Osteocyte (in vitro differentiated cells): ENCODE results near the gene LIMD2. TPM values are rescaled to one million over a fixed set of nuclear protein-coding genes. Genes with fewer than 3 reads are reported as not detected.

Experiments
- DNase-seq: peaks from one replicate; pipeline ENCODE4 v3.0.0; 2021; ENCODE audit warnings: mixed read lengths; ENCODE audit not compliant: unreplicated experiment; ENCODE audit errors: extremely low spot score
- H3K27ac Mint-ChIP-seq: one replicate; pipeline ENCODE4 v1.8.0; 2021; ENCODE audit warnings: mild to moderate bottlenecking, mixed read lengths; ENCODE audit not compliant: unreplicated experiment
- H3K27me3 Mint-ChIP-seq: one replicate; pipeline ENCODE4 v1.8.0; 2021; ENCODE audit warnings: mixed read lengths; ENCODE audit not compliant: unreplicated experiment
- H3K36me3 Mint-ChIP-seq: one replicate; pipeline ENCODE4 v1.8.0; 2021; ENCODE audit warnings: mixed read lengths; ENCODE audit not compliant: unreplicated experiment
- H3K4me1 Mint-ChIP-seq: one replicate; pipeline ENCODE4 v1.8.0; 2021; ENCODE audit warnings: mixed read lengths; ENCODE audit not compliant: unreplicated experiment
- H3K4me3 Mint-ChIP-seq: one replicate; pipeline ENCODE4 v1.8.0; 2021; ENCODE audit warnings: mild to moderate bottlenecking, moderate library complexity, mixed read lengths; ENCODE audit not compliant: unreplicated experiment
- H3K9me3 Mint-ChIP-seq: one replicate; pipeline ENCODE4 v1.8.0; 2021; ENCODE audit warnings: mixed read lengths; ENCODE audit not compliant: unreplicated experiment
- total RNA-seq: library from RNA; stranded (reverse); gene quantifications from 2 replicates; pipeline ENCODE4 v1.2.1, GENCODE V29; 2021
- TF ChIP-seq, protein P1 (sequence below): fragments of 200-600 bp; sonication (generic); IDR thresholded peaks from 2 replicates; pipeline ENCODE4 v1.5.0; 2021; ENCODE audit warnings: antibody characterized with exemption, mild to moderate bottlenecking, moderate library complexity

Gene LIMD2
- total RNA-seq, 1 donor from 2014 or later = 52.6 TPM

DNA sequence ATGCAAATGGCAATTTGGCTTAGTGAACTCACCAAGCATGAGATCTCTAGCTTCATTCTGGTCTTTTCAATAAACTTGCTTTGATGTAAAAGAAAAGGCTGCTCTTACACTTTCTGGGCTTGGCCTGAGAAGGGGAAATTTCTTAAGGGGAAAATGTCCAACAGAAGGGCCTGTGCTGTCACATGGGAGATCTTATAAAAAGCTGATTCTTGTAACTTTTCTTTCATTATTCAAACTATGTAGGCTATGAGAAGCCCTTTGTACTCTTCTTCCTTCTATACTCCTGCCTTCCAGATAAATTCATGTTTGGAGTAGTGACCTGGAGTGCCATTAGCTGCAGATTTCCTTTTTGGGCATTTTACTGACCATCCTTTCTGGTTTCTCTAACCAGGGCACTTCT is 16.9 kb downstream of the LIMD2 start:
- Mint-ChIP-seq H3K36me3 (peaks cover 21% of the 10 kb centered on the region), H3K9me3 (no peaks in the 10 kb centered on the region), H3K27ac (no peak overlapping the region), H3K4me1 (peaks cover 13% of the 10 kb centered on the region), H3K4me3 (no peak overlapping the region), H3K27me3 (no peaks in the 10 kb centered on the region)
- TF ChIP-seq, protein P1, sequence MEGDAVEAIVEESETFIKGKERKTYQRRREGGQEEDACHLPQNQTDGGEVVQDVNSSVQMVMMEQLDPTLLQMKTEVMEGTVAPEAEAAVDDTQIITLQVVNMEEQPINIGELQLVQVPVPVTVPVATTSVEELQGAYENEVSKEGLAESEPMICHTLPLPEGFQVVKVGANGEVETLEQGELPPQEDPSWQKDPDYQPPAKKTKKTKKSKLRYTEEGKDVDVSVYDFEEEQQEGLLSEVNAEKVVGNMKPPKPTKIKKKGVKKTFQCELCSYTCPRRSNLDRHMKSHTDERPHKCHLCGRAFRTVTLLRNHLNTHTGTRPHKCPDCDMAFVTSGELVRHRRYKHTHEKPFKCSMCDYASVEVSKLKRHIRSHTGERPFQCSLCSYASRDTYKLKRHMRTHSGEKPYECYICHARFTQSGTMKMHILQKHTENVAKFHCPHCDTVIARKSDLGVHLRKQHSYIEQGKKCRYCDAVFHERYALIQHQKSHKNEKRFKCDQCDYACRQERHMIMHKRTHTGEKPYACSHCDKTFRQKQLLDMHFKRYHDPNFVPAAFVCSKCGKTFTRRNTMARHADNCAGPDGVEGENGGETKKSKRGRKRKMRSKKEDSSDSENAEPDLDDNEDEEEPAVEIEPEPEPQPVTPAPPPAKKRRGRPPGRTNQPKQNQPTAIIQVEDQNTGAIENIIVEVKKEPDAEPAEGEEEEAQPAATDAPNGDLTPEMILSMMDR = no peak
- no peak for DNase-seq

GRCh38 chr17:63682441-63682840 is 17.5 kb downstream of the LIMD2 start:
- Mint-ChIP-seq H3K9me3 (no peaks in the 10 kb centered on the region), H3K4me1 (peaks cover 13% of the 10 kb centered on the region), H3K4me3 (no peak overlapping the region), H3K27ac (no peak overlapping the region), H3K36me3 (peaks cover 23% of the 10 kb centered on the region), H3K27me3 (no peaks in the 10 kb centered on the region)
- DNase-seq = no peak
- TF ChIP-seq, protein P1 = no peak

DNA sequence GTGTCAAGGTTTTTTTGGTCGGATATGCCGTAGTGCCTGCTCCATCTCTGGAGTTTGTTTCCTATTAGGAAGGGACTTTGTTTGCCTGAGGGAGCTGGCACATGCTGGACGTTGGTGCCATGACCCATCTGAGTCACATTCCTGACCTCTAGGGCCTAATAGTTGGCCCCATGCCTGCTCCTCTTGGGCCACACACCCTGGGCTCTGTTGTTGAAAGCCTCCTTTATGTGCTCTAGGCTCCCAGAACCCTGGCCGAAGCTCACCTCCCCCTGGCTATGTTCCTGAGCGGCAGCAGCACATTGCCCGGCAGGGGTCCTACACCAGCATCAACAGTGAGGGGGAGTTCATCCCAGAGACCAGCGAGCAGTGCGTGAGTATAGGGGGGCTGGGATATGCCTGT is 18.4 kb downstream of the LIMD2 start:
- H3K9me3 Mint-ChIP-seq = no peaks in the 10 kb centered on the region
- H3K36me3 Mint-ChIP-seq = peaks cover 25% of the 10 kb centered on the region
- H3K27me3 Mint-ChIP-seq = no peaks in the 10 kb centered on the region
- TF ChIP-seq, protein P1 = no peak
- DNase-seq = no peak
- no peak overlapping the region for H3K27ac Mint-ChIP-seq
- H3K4me3 Mint-ChIP-seq = no peak overlapping the region
- peaks cover 15% of the 10 kb centered on the region for H3K4me1 Mint-ChIP-seq

DNA sequence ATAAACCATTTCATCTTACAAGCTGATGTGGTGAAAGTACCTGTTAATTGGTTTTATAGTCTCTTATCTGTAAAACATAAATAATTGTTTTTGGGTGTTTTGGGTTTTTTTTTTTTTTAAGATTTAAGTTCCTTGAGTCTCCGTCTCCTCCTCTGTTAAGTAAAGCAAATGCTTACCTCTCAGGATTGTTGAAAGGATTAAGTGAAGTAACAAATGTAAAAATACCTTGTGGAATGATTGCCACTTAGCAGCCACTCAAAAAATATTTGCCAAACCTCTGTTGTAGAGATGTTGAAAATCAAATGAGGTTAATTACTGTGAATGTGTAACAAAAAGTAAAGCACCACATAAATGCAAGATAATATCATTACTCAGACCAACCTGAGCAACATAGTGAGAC is 19.2 kb downstream of the LIMD2 start:
- no peak for DNase-seq
- no peaks in the 10 kb centered on the region for H3K27me3 Mint-ChIP-seq
- TF ChIP-seq, protein P1 = no peak

DNA sequence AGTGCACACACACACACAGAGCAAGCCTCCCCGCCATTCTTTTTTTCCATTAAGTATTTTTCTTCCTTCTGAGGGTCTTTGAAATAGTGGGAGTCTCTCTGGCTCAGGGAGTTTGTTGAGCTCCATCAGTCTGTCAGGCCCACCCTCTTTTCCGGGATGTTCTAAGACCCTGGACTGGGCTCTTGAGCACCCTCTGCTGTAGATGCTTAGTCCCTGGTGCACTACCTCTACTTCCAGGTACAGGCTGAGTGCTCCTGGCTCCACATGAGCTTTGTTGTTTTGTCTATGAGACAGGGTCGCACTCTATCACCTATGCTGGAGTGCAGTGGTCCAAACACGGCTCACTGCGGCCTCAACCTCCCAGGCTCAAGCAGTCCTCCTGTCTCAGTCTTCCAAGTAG is 20.7 kb downstream of the LIMD2 start:
- Mint-ChIP-seq H3K27ac (no peak overlapping the region), H3K27me3 (no peaks in the 10 kb centered on the region), H3K9me3 (no peaks in the 10 kb centered on the region), H3K4me1 (peaks cover 33% of the 10 kb centered on the region), H3K4me3 (no peak overlapping the region), H3K36me3 (peaks cover 20% of the 10 kb centered on the region)
- DNase-seq = no peak
- TF ChIP-seq, protein P1 = no peak

More for the DNA sequence above, 19.2 kb downstream of the LIMD2 start:
- H3K27ac Mint-ChIP-seq = no peak overlapping the region
- no peak overlapping the region for H3K4me3 Mint-ChIP-seq
- peaks cover 24% of the 10 kb centered on the region for H3K4me1 Mint-ChIP-seq
- H3K36me3 Mint-ChIP-seq = peaks cover 20% of the 10 kb centered on the region
- H3K9me3 Mint-ChIP-seq = no peaks in the 10 kb centered on the region
